Measurements from ENCODE around the gene YAE1.

Gene YAE1

GRCh38 chr7:39621261-39621660, 55.1 kb downstream of the YAE1 start:
- no peaks in the 10 kb centered on the region for H3K9me3 ChIP-seq (ENCODE audit: control insufficient read depth, insufficient read depth, low read depth, low read length)
- H3K4me1 ChIP-seq (ENCODE audit: control insufficient read depth, insufficient read depth, low read length) = peaks cover 18% of the 10 kb centered on the region
- H3K36me3 ChIP-seq (ENCODE audit: control insufficient read depth, insufficient read depth, low read length) = no peaks in the 10 kb centered on the region
- no peak overlapping the region for H3K9ac ChIP-seq (ENCODE audit: low read length)
- no peak overlapping the region for H3K27ac ChIP-seq (ENCODE audit: low read depth, low read length)
- H3K27me3 ChIP-seq (ENCODE audit: control insufficient read depth, insufficient read depth, low read length) = no peaks in the 10 kb centered on the region
- H3K4me3 ChIP-seq (ENCODE audit: low read depth, low read length) = no peak overlapping the region

- Histone ChIP-seq H3K9me3 (ENCODE audit: control insufficient read depth, insufficient read depth, low read depth, low read length) (no peaks in the 10 kb centered on the region), H3K9ac (ENCODE audit: low read length) (no peak overlapping the region), H3K4me3 (ENCODE audit: low read depth, low read length) (peak overlapping the region; percentile 75), H3K27ac (ENCODE audit: low read depth, low read length) (no peak overlapping the region), H3K36me3 (ENCODE audit: control insufficient read depth, insufficient read depth, low read length) (no peaks in the 10 kb centered on the region), H3K27me3 (ENCODE audit: control insufficient read depth, insufficient read depth, low read length) (no peaks in the 10 kb centered on the region), H3K4me1 (ENCODE audit: control insufficient read depth, insufficient read depth, low read length) (peaks cover 24% of the 10 kb centered on the region)
Measured at GRCh38 chr7:39621784-39622411, 55.7 kb downstream of the YAE1 start.

Measured in HUES6 (cell line).